Stimulated activated CD8-positive, alpha-beta memory T cell treated with anti-CD3 and anti-CD28 coated beads, Interleukin-7, amount 100 ng/mL, for 4 hours (primary cell): ENCODE results near the gene PTPRN2.
"Not testable (repeated sequence)": the region's sequence is repeated elsewhere in the genome, so short reads cannot be mapped to it uniquely, and the experiment has no call there.

ENCODE experiments used
- DNase-seq, 2 donors: peaks; one replicate each; pipeline ENCODE4 v3.0.0-alpha.2; 2020; ENCODE audit warnings: low read depth in 2 of 2

The PTPRN2 gene

DNA sequence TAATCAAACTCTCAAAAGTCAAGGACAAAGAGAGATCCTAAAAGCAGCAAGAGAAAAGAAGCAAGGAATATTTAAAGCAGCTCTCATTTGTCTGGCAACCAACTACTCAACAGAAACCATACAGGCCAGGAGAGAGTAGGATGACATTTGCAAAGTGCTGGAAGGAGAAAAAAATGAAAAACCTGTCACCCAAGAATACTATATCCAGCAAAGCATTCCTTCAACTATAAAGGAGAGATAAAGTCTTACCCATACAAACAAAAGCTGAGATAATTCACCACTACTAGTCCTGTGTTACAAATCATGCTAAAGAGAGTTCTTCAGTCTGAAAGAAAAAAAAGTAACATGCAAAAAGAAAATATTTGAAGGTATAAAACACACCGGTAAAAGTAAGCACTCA lies 357.7 kb downstream of the PTPRN2 start:
- no peak for DNase-seq

GRCh38 chr7:158228986-158229385 lies 358.6 kb downstream of the PTPRN2 start:
- DNase-seq: no peak

- no peak for DNase-seq
Observed at GRCh38 chr7:158228131-158228530, 359.5 kb downstream of the PTPRN2 start.

DNA sequence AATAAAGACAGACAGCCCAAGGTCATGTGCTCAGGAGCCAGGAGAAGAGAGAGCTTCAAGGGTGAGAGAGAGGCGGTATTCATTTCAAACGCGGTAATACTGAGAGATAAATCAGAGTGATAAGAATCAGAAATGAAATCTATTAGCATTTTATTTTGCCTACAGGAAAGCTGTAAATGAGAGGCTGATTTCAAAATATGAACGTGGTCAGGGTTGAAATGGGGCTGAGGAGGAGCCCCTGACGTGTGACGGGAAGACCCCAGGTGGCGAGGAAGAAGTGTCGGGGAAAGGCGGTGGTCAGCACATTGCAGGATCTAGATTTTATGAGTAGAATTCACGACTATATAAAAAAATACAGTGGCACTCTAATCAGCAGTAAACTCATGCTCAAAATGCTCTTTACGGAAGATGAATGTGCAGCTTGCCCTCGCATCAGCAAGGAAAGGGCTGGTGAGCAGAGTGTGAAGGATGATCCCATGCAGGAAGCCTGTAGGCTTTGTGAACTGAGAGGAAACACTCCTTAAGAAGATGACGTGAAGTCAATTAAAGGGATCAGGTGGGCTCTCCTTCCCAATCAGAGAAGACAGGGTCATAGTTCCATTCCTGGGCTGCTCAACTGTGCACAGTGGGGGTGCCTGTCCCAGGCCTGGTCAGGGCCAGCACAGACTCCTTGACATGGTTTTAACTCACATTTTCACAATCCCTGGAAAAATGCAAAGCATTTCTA lies 360.2 kb downstream of the PTPRN2 start:
- no peak for DNase-seq

GRCh38 chr7:158216198-158216597 lies 371.4 kb downstream of the PTPRN2 start:
- no peak for DNase-seq

GRCh38 chr7:158209435-158209834 lies 378.2 kb downstream of the PTPRN2 start:
- DNase-seq: no peak

GRCh38 chr7:158206341-158206740 lies 381.3 kb downstream of the PTPRN2 start:
- no peak for DNase-seq

GRCh38 chr7:158204453-158204852 lies 383.2 kb downstream of the PTPRN2 start:
- no peak for DNase-seq

GRCh38 chr7:158203948-158204347 lies 383.7 kb downstream of the PTPRN2 start:
- not testable (repeated sequence) for DNase-seq

GRCh38 chr7:158194365-158194900 lies 393.2 kb downstream of the PTPRN2 start:
- no peak for DNase-seq

GRCh38 chr7:158193446-158193845 lies 394.2 kb downstream of the PTPRN2 start:
- DNase-seq: no peak

- DNase-seq: no peak
Observed at GRCh38 chr7:158192956-158193355, 394.7 kb downstream of the PTPRN2 start.

DNA sequence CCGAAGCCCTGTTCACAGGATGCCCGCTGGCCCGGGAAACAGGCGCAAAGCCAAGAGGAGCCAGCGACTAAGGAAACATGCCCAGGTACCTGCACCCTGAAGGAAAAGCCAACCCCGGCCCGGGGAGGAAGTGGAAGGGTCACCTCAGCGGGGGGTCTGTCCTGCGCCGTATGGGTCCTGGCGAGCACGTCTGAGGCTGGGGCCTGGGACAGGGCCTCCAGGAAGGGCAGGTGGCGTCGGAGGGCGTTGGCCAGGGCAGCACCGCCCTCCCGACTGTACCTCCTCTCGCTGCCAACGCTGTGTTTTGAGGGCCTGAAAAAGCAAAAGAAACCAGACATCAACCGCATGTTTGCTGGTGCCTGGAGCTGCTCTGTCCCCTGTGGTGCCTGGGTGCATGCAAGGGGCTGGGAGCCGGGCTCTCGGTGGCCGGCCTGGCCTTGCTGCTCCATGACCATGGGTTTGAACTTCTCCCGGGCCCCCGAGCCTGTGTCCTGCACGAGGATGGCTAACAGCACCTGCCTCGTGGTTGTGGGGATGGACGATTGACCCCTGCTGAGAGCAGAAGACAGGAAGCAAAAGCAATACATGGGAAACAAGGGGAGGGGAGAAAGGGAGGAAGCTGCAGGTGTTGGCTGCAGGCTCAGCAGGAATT lies 395.3 kb downstream of the PTPRN2 start:
- no peak for DNase-seq

- no peak for DNase-seq
Observed at GRCh38 chr7:158191671-158192070, 396.0 kb downstream of the PTPRN2 start.

GRCh38 chr7:158190756-158191155 lies 396.9 kb downstream of the PTPRN2 start:
- no peak for DNase-seq

GRCh38 chr7:158188676-158189075 lies 398.9 kb downstream of the PTPRN2 start:
- DNase-seq: no peak

DNA sequence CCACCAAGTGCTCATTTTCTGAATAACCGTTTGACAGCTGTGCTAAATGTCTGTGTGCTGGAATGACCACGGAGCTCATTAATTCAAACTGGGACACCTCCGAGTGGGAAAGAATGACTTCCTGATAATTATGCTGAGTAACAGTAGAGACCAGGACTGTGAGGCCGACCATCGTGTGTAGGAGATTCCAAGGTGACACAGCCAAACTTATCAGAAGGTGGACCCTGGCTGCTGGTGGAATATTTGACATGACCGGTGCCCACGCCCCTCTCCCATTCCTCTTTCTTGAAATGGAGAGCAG lies 400.0 kb downstream of the PTPRN2 start:
- DNase-seq: no peak

DNA sequence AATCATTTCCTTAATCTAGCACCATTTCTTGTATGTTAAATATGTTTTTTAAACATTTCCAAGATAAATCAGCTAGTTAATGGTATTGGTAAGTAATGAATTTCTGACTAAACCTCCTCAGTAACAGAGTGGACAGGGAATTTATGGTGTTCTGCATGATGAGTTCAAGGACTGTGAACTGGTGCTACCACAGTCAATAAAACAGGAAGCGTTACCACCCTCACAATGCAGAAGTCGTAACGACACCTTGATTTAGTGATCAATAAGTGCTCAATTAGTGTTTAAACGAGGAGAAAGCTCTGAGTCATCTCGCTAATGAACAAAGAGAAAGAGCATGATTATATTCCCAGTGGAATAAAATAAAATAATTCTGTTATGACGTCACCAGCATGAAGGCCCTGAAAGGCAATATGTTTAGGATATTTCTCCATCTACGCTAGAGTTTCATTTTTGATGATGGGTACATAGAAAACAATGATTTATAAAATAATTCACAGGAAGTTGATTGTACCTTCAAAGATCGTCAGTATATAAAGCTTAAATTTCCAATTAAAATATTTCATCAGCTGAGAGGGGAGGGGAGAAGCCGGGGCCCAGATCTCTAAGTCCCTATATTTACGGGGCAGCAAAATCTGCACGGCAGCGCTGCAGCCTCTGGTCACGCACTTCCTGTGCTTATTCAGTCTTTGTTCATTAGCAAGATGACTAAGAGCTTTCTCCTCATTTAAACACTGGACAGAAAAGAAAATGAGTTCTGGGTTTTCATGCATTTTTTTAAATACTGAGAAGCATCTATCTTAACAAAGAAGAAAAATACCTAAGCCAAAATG lies 400.5 kb downstream of the PTPRN2 start:
- DNase-seq: no peak

DNA sequence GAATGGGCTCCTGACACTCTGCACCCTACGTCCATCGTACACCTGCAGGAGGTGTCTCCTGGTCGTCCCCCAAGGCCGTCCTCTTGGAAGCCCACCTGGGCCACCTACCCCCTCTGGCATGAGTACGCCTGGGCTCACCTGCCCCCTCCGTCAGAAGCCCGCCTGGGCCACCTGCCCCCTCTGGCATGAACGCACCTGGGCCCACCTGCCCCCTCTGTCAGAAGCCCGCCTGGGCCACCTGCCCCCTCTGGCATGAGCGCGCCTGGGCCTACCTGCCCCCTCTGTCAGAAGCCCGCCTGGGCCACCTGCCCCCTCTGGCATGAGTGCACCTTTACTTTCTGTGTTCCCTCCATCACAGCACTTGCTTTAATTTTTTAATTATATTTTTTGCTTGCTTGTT lies 401.2 kb downstream of the PTPRN2 start:
- DNase-seq: no peak

DNA sequence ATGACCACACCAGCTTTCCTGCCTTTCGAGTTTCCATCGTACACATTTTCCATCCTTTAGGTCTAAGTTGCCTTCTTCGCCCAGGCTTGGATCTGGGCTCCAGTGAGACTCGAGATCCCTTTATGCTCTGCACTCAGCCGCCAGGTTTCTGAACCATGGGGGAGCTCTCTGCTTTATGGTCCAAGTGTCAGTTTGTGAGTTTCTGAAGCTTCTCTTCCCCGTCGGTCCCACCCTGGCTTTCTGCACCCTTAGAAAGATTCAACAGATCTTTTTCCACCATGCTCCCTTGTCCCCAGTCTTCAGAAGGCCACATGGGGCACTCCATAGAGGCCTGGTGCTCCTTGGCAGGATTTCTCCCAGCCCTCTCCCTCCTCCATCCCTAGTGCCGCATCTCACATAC lies 402.0 kb downstream of the PTPRN2 start:
- no peak for DNase-seq

- DNase-seq: no peak
Observed at GRCh38 chr7:158183431-158183830, 404.2 kb downstream of the PTPRN2 start.

DNA sequence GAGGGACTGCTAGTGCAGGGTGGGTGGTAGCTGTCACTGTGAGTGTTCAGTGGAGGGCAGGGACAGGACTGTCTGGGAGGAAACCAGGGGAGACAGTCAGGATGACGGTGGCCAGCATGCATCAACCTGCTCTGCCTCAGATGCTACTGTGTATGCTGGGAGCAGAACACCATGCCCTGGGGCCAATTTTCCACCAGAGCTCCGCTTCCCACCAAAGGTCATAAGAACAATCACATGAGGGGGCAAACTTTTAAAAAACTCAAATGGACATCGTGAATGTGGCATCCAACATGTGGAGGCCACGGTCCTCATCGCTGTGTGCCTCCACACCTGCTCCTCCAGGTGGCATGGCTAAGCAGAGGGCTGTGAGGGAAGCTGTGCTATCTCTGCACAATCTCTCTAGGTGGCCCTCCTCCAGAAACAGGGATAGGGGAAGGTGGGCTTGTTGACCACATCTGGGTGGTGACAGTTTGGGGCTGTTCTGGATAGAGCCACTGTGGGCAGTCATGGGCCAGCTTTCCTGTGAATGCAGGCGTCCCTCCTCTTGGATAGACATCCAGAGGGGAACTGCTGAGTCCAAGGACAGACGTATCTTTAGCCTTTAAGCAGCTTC lies 411.0 kb downstream of the PTPRN2 start:
- no peak for DNase-seq
